Panc1 (cell line): ENCODE results near the gene PGGHG.

Source experiments
- POLR2AphosphoS5 ChIP-seq: IDR thresholded peaks from 2 replicates; pipeline ENCODE4 v1.6.1; 2012; ENCODE audit warnings: mild to moderate bottlenecking, low read depth, low read length, moderate library complexity
- SIN3A ChIP-seq: IDR thresholded peaks from 2 replicates; pipeline ENCODE4 v1.6.1; 2012; ENCODE audit warnings: low read depth, mild to moderate bottlenecking, low read length, moderate library complexity, borderline replicate concordance; ENCODE audit not compliant: insufficient read depth
- TF ChIP-seq, protein P1 (sequence below): fragments of 450-650 bp; IDR thresholded peaks from 2 replicates; pipeline ENCODE4 v1.5.1; 2017; ENCODE audit warnings: mild to moderate bottlenecking
- TF ChIP-seq, protein P2 (sequence below), 2 experiments: IDR thresholded peaks; 2 replicates each; pipeline ENCODE4 v1.6.1; 2011 to 2012; ENCODE audit warnings: low read depth in 2 of 2, control low read depth in 1 of 2, low read length in 1 of 2, mild to moderate bottlenecking in 1 of 2, moderate library complexity in 1 of 2; ENCODE audit not compliant: insufficient read depth in 1 of 2

DNA sequence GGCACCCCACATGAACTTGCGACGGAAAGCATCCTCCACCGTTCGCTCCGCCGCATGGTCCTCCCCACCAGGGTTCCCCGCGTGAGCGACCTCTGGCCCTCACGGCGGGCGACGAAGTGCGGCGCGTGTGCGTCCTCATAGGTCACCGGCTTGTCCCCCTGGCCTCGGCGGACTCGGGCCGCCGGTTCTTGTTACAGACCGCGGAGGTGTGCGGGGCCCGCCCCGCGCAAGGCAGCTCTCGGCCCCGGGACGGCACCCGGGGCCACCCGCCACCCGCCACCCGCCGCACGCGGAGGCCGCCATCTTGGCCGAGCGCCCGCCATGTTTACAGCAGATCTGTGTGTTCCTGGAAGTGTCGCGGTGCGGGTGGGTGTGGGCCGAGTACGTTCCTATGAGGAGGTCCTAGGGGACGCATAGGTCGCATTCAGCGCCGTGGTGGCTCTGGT, 15.2 kb downstream of the PGGHG start:
- TF ChIP-seq, protein P1, sequence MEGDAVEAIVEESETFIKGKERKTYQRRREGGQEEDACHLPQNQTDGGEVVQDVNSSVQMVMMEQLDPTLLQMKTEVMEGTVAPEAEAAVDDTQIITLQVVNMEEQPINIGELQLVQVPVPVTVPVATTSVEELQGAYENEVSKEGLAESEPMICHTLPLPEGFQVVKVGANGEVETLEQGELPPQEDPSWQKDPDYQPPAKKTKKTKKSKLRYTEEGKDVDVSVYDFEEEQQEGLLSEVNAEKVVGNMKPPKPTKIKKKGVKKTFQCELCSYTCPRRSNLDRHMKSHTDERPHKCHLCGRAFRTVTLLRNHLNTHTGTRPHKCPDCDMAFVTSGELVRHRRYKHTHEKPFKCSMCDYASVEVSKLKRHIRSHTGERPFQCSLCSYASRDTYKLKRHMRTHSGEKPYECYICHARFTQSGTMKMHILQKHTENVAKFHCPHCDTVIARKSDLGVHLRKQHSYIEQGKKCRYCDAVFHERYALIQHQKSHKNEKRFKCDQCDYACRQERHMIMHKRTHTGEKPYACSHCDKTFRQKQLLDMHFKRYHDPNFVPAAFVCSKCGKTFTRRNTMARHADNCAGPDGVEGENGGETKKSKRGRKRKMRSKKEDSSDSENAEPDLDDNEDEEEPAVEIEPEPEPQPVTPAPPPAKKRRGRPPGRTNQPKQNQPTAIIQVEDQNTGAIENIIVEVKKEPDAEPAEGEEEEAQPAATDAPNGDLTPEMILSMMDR, result no peak
- TF ChIP-seq POLR2AphosphoS5, result no peak
- TF ChIP-seq, protein P2, sequence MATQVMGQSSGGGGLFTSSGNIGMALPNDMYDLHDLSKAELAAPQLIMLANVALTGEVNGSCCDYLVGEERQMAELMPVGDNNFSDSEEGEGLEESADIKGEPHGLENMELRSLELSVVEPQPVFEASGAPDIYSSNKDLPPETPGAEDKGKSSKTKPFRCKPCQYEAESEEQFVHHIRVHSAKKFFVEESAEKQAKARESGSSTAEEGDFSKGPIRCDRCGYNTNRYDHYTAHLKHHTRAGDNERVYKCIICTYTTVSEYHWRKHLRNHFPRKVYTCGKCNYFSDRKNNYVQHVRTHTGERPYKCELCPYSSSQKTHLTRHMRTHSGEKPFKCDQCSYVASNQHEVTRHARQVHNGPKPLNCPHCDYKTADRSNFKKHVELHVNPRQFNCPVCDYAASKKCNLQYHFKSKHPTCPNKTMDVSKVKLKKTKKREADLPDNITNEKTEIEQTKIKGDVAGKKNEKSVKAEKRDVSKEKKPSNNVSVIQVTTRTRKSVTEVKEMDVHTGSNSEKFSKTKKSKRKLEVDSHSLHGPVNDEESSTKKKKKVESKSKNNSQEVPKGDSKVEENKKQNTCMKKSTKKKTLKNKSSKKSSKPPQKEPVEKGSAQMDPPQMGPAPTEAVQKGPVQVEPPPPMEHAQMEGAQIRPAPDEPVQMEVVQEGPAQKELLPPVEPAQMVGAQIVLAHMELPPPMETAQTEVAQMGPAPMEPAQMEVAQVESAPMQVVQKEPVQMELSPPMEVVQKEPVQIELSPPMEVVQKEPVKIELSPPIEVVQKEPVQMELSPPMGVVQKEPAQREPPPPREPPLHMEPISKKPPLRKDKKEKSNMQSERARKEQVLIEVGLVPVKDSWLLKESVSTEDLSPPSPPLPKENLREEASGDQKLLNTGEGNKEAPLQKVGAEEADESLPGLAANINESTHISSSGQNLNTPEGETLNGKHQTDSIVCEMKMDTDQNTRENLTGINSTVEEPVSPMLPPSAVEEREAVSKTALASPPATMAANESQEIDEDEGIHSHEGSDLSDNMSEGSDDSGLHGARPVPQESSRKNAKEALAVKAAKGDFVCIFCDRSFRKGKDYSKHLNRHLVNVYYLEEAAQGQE (IDR thresholded peaks at IDR 0.05; ENCODE audit: insufficient read depth in 1 of 2, low read depth in 2 of 2, low read length in 1 of 2), result no peak
- TF ChIP-seq SIN3A, result no peak
